ENCODE data around the gene MTMR12.
"Not testable (repeated sequence)": the region's sequence is repeated elsewhere in the genome, so short reads cannot be mapped to it uniquely, and the experiment has no call there.

Gene MTMR12

GRCh38 chr5:32290922-32291321, 21.8 kb downstream of the MTMR12 start:
- peaks cover 22% of the 10 kb centered on the region for H3K36me3 ChIP-seq (ENCODE audit: insufficient read depth, low read length)
- H3K27ac ChIP-seq (ENCODE audit: low read length): no peak overlapping the region
- H3K4me1 ChIP-seq (ENCODE audit: insufficient read depth, low read length): no peaks in the 10 kb centered on the region
- H3K4me3 ChIP-seq (ENCODE audit: low read depth in 1 of 2, low read length in 2 of 2): no peak overlapping the region
- H3K4me2 ChIP-seq (ENCODE audit: insufficient read depth, low read length): no peak overlapping the region
- H2AFZ ChIP-seq (ENCODE audit: low read depth, low read length): no peak overlapping the region
- ATAC-seq (ENCODE audit: insufficient read depth, low read depth): no peak
- no peaks in the 10 kb centered on the region for H3K9me3 ChIP-seq (ENCODE audit: insufficient read depth, low read length, severe bottlenecking)
- H3K9ac ChIP-seq (ENCODE audit: low read depth, low read length): no peak overlapping the region
- peaks cover 35% of the 10 kb centered on the region; the same call in 1 of the 2 replicates for H3K79me2 ChIP-seq (ENCODE audit: insufficient read depth, low read length)
- H4K20me1 ChIP-seq (ENCODE audit: insufficient read depth, low read length): peaks cover 6% of the 10 kb centered on the region
- no peak for TF ChIP-seq EZH2 (IDR thresholded peaks at IDR 0.05; ENCODE audit: borderline replicate concordance, low read depth, low read length, severe bottlenecking)
- TF ChIP-seq CTCF (IDR thresholded peaks at IDR 0.05; ENCODE audit: borderline replicate concordance, extremely low read depth, low read length, poor library complexity, severe bottlenecking): no peak
- DNase-seq: no peak
- no peaks in the 10 kb centered on the region for H3K27me3 ChIP-seq (ENCODE audit: insufficient read depth, low read length, poor library complexity)

DNA sequence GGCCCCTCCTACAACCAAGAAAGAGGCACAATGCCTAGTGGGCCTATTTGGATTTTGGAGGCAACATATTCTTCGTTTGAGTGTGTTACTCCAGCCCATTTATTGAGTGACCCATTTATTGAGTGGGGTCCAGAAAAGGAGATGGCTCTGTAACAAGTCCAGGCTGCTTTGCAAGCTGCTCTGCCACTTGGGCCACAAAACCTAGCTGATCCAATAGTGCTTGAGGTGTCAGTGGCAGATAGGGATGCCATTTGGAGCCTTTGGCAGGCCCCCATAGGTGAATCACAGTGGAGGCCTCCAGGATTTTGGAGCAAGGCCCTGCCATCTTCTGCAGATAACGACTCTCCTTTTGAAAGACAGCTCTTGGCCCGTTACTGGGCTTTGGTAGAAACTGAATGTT, 22.2 kb downstream of the MTMR12 start:
- H3K27me3 ChIP-seq (ENCODE audit: insufficient read depth, low read length, poor library complexity); H4K20me1 ChIP-seq (ENCODE audit: insufficient read depth, low read length); H3K9ac ChIP-seq (ENCODE audit: low read depth, low read length); H2AFZ ChIP-seq (ENCODE audit: low read depth, low read length); ATAC-seq (ENCODE audit: insufficient read depth, low read depth); H3K27ac ChIP-seq (ENCODE audit: low read length); H3K4me1 ChIP-seq (ENCODE audit: insufficient read depth, low read length); DNase-seq; H3K4me3 ChIP-seq (ENCODE audit: low read depth in 1 of 2, low read length in 2 of 2); H3K4me2 ChIP-seq (ENCODE audit: insufficient read depth, low read length); H3K9me3 ChIP-seq (ENCODE audit: insufficient read depth, low read length, severe bottlenecking): not testable (repeated sequence)
- Histone ChIP-seq H3K79me2 (ENCODE audit: insufficient read depth, low read length) (peaks cover 36% of the 10 kb centered on the region; the same call in 1 of the 2 replicates), H3K36me3 (ENCODE audit: insufficient read depth, low read length) (peaks cover 18% of the 10 kb centered on the region)

DNA sequence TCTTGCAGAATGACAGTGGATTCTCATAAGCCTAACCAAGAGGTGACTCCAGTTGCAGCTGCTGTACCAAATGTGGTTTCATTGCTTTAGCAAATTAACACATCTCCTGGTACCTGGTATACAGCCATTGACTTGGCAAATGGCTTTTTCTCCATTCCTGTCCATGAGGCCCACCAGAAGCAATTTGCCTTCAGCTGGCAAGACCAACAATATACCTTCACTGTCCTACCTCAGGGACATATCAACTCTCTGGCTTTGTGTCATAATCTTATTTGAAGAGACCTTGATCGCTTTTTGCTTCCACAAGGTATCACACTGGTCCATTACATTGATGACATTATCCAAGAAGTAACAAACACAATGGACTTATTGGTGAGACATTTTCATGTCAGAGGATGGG, 22.8 kb downstream of the MTMR12 start:
- not testable (repeated sequence) for H3K27me3 ChIP-seq (ENCODE audit: insufficient read depth, low read length, poor library complexity); H3K9me3 ChIP-seq (ENCODE audit: insufficient read depth, low read length, severe bottlenecking); H3K27ac ChIP-seq (ENCODE audit: low read length); H2AFZ ChIP-seq (ENCODE audit: low read depth, low read length); H3K4me3 ChIP-seq (ENCODE audit: low read depth in 1 of 2, low read length in 2 of 2); H4K20me1 ChIP-seq (ENCODE audit: insufficient read depth, low read length); H3K4me1 ChIP-seq (ENCODE audit: insufficient read depth, low read length); DNase-seq; ATAC-seq (ENCODE audit: insufficient read depth, low read depth); H3K9ac ChIP-seq (ENCODE audit: low read depth, low read length); H3K4me2 ChIP-seq (ENCODE audit: insufficient read depth, low read length)
- H3K36me3 ChIP-seq (ENCODE audit: insufficient read depth, low read length): peaks cover 13% of the 10 kb centered on the region
- H3K79me2 ChIP-seq (ENCODE audit: insufficient read depth, low read length): peaks cover 35% of the 10 kb centered on the region; the same call in 1 of the 2 replicates

- not testable (repeated sequence) for H2AFZ ChIP-seq (ENCODE audit: low read depth, low read length); H3K9ac ChIP-seq (ENCODE audit: low read depth, low read length); DNase-seq; H3K27me3 ChIP-seq (ENCODE audit: insufficient read depth, low read length, poor library complexity); H3K4me2 ChIP-seq (ENCODE audit: insufficient read depth, low read length); H3K9me3 ChIP-seq (ENCODE audit: insufficient read depth, low read length, severe bottlenecking); H3K4me1 ChIP-seq (ENCODE audit: insufficient read depth, low read length); H3K27ac ChIP-seq (ENCODE audit: low read length); H3K36me3 ChIP-seq (ENCODE audit: insufficient read depth, low read length); H3K4me3 ChIP-seq (ENCODE audit: low read depth in 1 of 2, low read length in 2 of 2); H4K20me1 ChIP-seq (ENCODE audit: insufficient read depth, low read length); ATAC-seq (ENCODE audit: insufficient read depth, low read depth)
- H3K79me2 ChIP-seq (ENCODE audit: insufficient read depth, low read length): peaks cover 33% of the 10 kb centered on the region; the same call in 1 of the 2 replicates
Measured at GRCh38 chr5:32288135-32288534, 24.6 kb downstream of the MTMR12 start.

GRCh38 chr5:32287525-32287924, 25.2 kb downstream of the MTMR12 start:
- H3K9ac ChIP-seq (ENCODE audit: low read depth, low read length); H3K4me3 ChIP-seq (ENCODE audit: low read depth in 1 of 2, low read length in 2 of 2); H3K27ac ChIP-seq (ENCODE audit: low read length); DNase-seq; ATAC-seq (ENCODE audit: insufficient read depth, low read depth); H3K4me2 ChIP-seq (ENCODE audit: insufficient read depth, low read length); H4K20me1 ChIP-seq (ENCODE audit: insufficient read depth, low read length); H3K9me3 ChIP-seq (ENCODE audit: insufficient read depth, low read length, severe bottlenecking); H3K27me3 ChIP-seq (ENCODE audit: insufficient read depth, low read length, poor library complexity); H3K4me1 ChIP-seq (ENCODE audit: insufficient read depth, low read length); H3K36me3 ChIP-seq (ENCODE audit: insufficient read depth, low read length); H2AFZ ChIP-seq (ENCODE audit: low read depth, low read length): not testable (repeated sequence)
- H3K79me2 ChIP-seq (ENCODE audit: insufficient read depth, low read length): peaks cover 33% of the 10 kb centered on the region; the same call in 1 of the 2 replicates
